Measurements from ENCODE around the gene EFNA5. TPM values are rescaled to one million over a fixed set of nuclear protein-coding genes. Genes with fewer than 3 reads are reported as not detected.

The EFNA5 gene
- total and polyA plus RNA-seq, 2 of the 8 experiments (the other 6 are each of a cell fraction or from before 2014, with no cell fraction given), result 9.6 to 21.8 TPM

- TF ChIP-seq NRF1 (IDR thresholded peaks at IDR 0.05; ENCODE audit: low read depth, low read length) (no peak), CREB1 (IDR thresholded peaks at IDR 0.05) (no peak)
- no peaks in the 10 kb centered on the region for H4K20me1 ChIP-seq (replicated peaks in 1 of 2; ENCODE audit: control insufficient read depth in 1 of 2, insufficient read depth in 2 of 2, low read length in 2 of 2)
- H3K4me1 ChIP-seq (replicated peaks in 1 of 4; ENCODE audit: control insufficient read depth in 3 of 4, insufficient read depth in 4 of 4, low read length in 3 of 4), result peaks cover 2 to 34% (median 18%) of the 10 kb centered on the region in 4 experiments; a peak in 6 of 7 replicates
- WGBS, 2 experiments (ENCODE audit: extremely low coverage in 1 of 2, insufficient coverage in 1 of 2, insufficient read length in 1 of 2, insufficient replicate concordance in 2 of 2, low coverage in 1 of 2, low lambda C conversion rate in 2 of 2, missing lambda C conversion rate in 1 of 2), result 92% methylated on average over 2 of the region's 2 CpGs; no CpG with 5 or more reads in 1 of the 2 experiments
- no peak for FAIRE-seq
- no peak overlapping the region for H3K18ac ChIP-seq (ENCODE audit: extremely low read depth, low read length)
- H3K9ac ChIP-seq (replicated peaks in 1 of 4; ENCODE audit: extremely low read depth in 1 of 4, low read depth in 3 of 4, low read length in 3 of 4), result no peak overlapping the region
- no peaks in the 10 kb centered on the region for H3K79me2 ChIP-seq (ENCODE audit: control insufficient read depth in 1 of 2, insufficient read depth in 2 of 2, low read length in 2 of 2)
- ChIA-PET CTCF (ENCODE audit: partially characterized antibody) (interaction anchor here (1.7 kb wide), 1 partner anchor 171 kb away, joined by 5 read pairs; no protein-coding TSS in a partner anchor), POLR2A (ENCODE audit: partially characterized antibody) (no interaction called here)
- H3K14ac ChIP-seq (ENCODE audit: insufficient read length), result no peak overlapping the region
- H2BK12ac ChIP-seq (ENCODE audit: low read depth, low read length), result no peak overlapping the region
- no peak overlapping the region for H3K4me2 ChIP-seq (ENCODE audit: insufficient read depth in 1 of 2, low read depth in 2 of 2, low read length in 2 of 2)
- H3K27me3 ChIP-seq (replicated peaks in 1 of 4; ENCODE audit: control insufficient read depth in 3 of 4, extremely low read depth in 1 of 4, insufficient read depth in 3 of 4, low read length in 3 of 4), result no peaks in the 10 kb centered on the region; a peak in 1 of 7 replicates
- no peak overlapping the region for H4K5ac ChIP-seq (ENCODE audit: insufficient read length, low read depth, low read length)
- no peaks in the 10 kb centered on the region for H3K79me1 ChIP-seq (ENCODE audit: low read depth, low read length)
- no peak overlapping the region for H2BK120ac ChIP-seq (replicated peaks; ENCODE audit: low read depth, low read length)
- H2AK5ac ChIP-seq (ENCODE audit: low read depth, low read length), result no peak overlapping the region
- no peak overlapping the region for H2AFZ ChIP-seq (ENCODE audit: low read length)
- H2BK5ac ChIP-seq (ENCODE audit: low read depth, low read length), result no peak overlapping the region
- no peaks in the 10 kb centered on the region for H3K9me3 ChIP-seq (ENCODE audit: insufficient read depth in 2 of 2, low read depth in 1 of 2, low read length in 1 of 2)
- H3K27ac ChIP-seq (ENCODE audit: low read depth, low read length), result no peak overlapping the region
- H2BK20ac ChIP-seq (ENCODE audit: low read length), result no peak overlapping the region
- H4K8ac ChIP-seq (ENCODE audit: extremely low read depth, insufficient read depth, low read length), result no peak overlapping the region
- no peak overlapping the region for H3K23ac ChIP-seq (ENCODE audit: insufficient read length)
- H3K56ac ChIP-seq (replicated peaks; ENCODE audit: insufficient read length, low read depth, low read length), result no peak overlapping the region
- H3K4ac ChIP-seq (replicated peaks; ENCODE audit: insufficient read length, low read depth, low read length), result no peak overlapping the region
- H2BK15ac ChIP-seq (ENCODE audit: low read length), result no peak overlapping the region
- no peak for DNase-seq (ENCODE audit: low read depth in 1 of 2, low spot score in 2 of 2)
- no peak overlapping the region for H3K4me3 ChIP-seq (ENCODE audit: extremely low read depth in 1 of 4, insufficient read depth in 2 of 4, low read depth in 3 of 4, low read length in 4 of 4)
- no peaks in the 10 kb centered on the region; the same call in 1 of the 2 replicates for H3K23me2 ChIP-seq (ENCODE audit: low read depth, low read length)
- H3K36me3 ChIP-seq (ENCODE audit: control insufficient read depth in 2 of 4, insufficient read depth in 4 of 4, low read length in 3 of 4), result no peaks in the 10 kb centered on the region
- H4K91ac ChIP-seq (replicated peaks; ENCODE audit: insufficient read length, low read length), result no peak overlapping the region
Observed at GRCh38 chr5:107400328-107400727, 270.4 kb downstream of the EFNA5 start.

Measured in H1 (cell line).